HAP-1 (cell line): ENCODE data around the gene SUZ12.
"Not testable (repeated sequence)": the region's sequence is repeated elsewhere in the genome, so short reads cannot be mapped to it uniquely, and the experiment has no call there.

Experiments
- DNase-seq, 2 experiments: peaks; one replicate each; pipeline ENCODE4 v3.0.0-alpha.2; 2016 to 2020; ENCODE audit warnings: low spot score in 2 of 2
- H3K27me3 ChIP-seq: fragments of 250-450 bp; sonication (Bioruptor Pico); 2 replicates; pipeline ENCODE4 v1.5.1; 2020; ENCODE audit warnings: low read depth, mild to moderate bottlenecking, moderate library complexity
- H3K36me3 ChIP-seq: fragments of 250-450 bp; sonication (Bioruptor Pico); replicated peaks from 2 replicates; pipeline ENCODE4 v1.5.1; 2020; ENCODE audit warnings: mild to moderate bottlenecking
- H3K4me1 ChIP-seq: fragments of 250-450 bp; sonication (Bioruptor Pico); 2 replicates; pipeline ENCODE4 v1.5.1; 2020; ENCODE audit warnings: mild to moderate bottlenecking
- H3K4me3 ChIP-seq: fragments of 250-450 bp; sonication (Bioruptor Pico); 2 replicates; pipeline ENCODE4 v1.5.1; 2020; ENCODE audit warnings: mild to moderate bottlenecking, moderate library complexity
- H3K9me3 ChIP-seq: fragments of 250-450 bp; sonication (Bioruptor Pico); 2 replicates; pipeline ENCODE4 v1.5.1; 2020; ENCODE audit warnings: mild to moderate bottlenecking, moderate library complexity
- in situ Hi-C: fragments of 300-500 bp; cut with MboI; formaldehyde crosslinking; loops from 3 replicates; pipeline ENCODE4 v1.14.3; 2020; ENCODE audit warnings: low sequenced_read_pairs, inconsistent platforms, mixed read lengths

Gene SUZ12

GRCh38 chr17:31919802-31920525, 16.8 kb upstream of the SUZ12 start:
- no peaks in the 10 kb centered on the region for H3K27me3 ChIP-seq
- H3K9me3 ChIP-seq, result no peaks in the 10 kb centered on the region
- in situ Hi-C loops, result no loop called here
- no peak overlapping the region for H3K4me3 ChIP-seq
- peaks cover 21% of the 10 kb centered on the region for H3K4me1 ChIP-seq
- no peaks in the 10 kb centered on the region for H3K36me3 ChIP-seq
- no peak for DNase-seq

- no peak overlapping the region for H3K4me3 ChIP-seq
- no peaks in the 10 kb centered on the region for H3K27me3 ChIP-seq
- no peak for DNase-seq
- no peaks in the 10 kb centered on the region for H3K9me3 ChIP-seq
- in situ Hi-C loops, result no loop called here
- H3K4me1 ChIP-seq, result no peaks in the 10 kb centered on the region
- no peaks in the 10 kb centered on the region for H3K36me3 ChIP-seq
Measured at GRCh38 chr17:31926100-31926729, 10.6 kb upstream of the SUZ12 start.

- Histone ChIP-seq H3K4me3 (no peak overlapping the region), H3K27me3 (no peaks in the 10 kb centered on the region), H3K36me3 (no peaks in the 10 kb centered on the region), H3K9me3 (no peaks in the 10 kb centered on the region), H3K4me1 (peaks cover 8% of the 10 kb centered on the region)
- no peak for DNase-seq
- in situ Hi-C loops, result no loop called here
Measured at GRCh38 chr17:31931756-31932155, 5.1 kb upstream of the SUZ12 start.

GRCh38 chr17:31935512-31935911, 1.3 kb upstream of the SUZ12 start:
- Histone ChIP-seq H3K4me1 (peaks cover 8% of the 10 kb centered on the region), H3K36me3 (peaks cover 5% of the 10 kb centered on the region; the same call in 1 of the 2 replicates), H3K9me3 (no peaks in the 10 kb centered on the region), H3K4me3 (no peak overlapping the region), H3K27me3 (no peaks in the 10 kb centered on the region)
- in situ Hi-C loops, result no loop called here
- DNase-seq, result no peak

- H3K4me1 ChIP-seq, DNase-seq, H3K9me3 ChIP-seq, H3K27me3 ChIP-seq, H3K36me3 ChIP-seq, in situ Hi-C loops: not testable (repeated sequence)
- H3K4me3 ChIP-seq, result peak overlapping the region; percentile 46
Measured at GRCh38 chr17:31937926-31938641, 1.3 kb downstream of the SUZ12 start.

GRCh38 chr17:31941916-31942315, 5.1 kb downstream of the SUZ12 start:
- peaks cover 15% of the 10 kb centered on the region for H3K36me3 ChIP-seq
- in situ Hi-C loops, H3K9me3 ChIP-seq, H3K4me3 ChIP-seq, DNase-seq, H3K4me1 ChIP-seq, H3K27me3 ChIP-seq: not testable (repeated sequence)

GRCh38 chr17:31942396-31942795, 5.6 kb downstream of the SUZ12 start:
- H3K9me3 ChIP-seq, H3K4me3 ChIP-seq, H3K27me3 ChIP-seq, in situ Hi-C loops, H3K4me1 ChIP-seq, DNase-seq: not testable (repeated sequence)
- peaks cover 20% of the 10 kb centered on the region for H3K36me3 ChIP-seq

- H3K36me3 ChIP-seq, result peaks cover 50% of the 10 kb centered on the region
- H3K4me3 ChIP-seq, DNase-seq, in situ Hi-C loops, H3K9me3 ChIP-seq, H3K4me1 ChIP-seq, H3K27me3 ChIP-seq: not testable (repeated sequence)
Measured at GRCh38 chr17:31951953-31952352, 15.1 kb downstream of the SUZ12 start.

GRCh38 chr17:31964131-31964530, 27.3 kb downstream of the SUZ12 start:
- H3K9me3 ChIP-seq, H3K27me3 ChIP-seq, in situ Hi-C loops, H3K4me1 ChIP-seq, DNase-seq, H3K4me3 ChIP-seq: not testable (repeated sequence)
- H3K36me3 ChIP-seq, result peaks cover 51% of the 10 kb centered on the region

GRCh38 chr17:31967648-31968047, 30.8 kb downstream of the SUZ12 start:
- H3K36me3 ChIP-seq, result peaks cover 38% of the 10 kb centered on the region
- no peaks in the 10 kb centered on the region for H3K9me3 ChIP-seq
- DNase-seq, result no peak
- H3K4me3 ChIP-seq, result no peak overlapping the region
- no peaks in the 10 kb centered on the region for H3K27me3 ChIP-seq
- no peaks in the 10 kb centered on the region for H3K4me1 ChIP-seq
- in situ Hi-C loops, result no loop called here

- DNase-seq, H3K4me1 ChIP-seq, H3K4me3 ChIP-seq, in situ Hi-C loops, H3K9me3 ChIP-seq, H3K27me3 ChIP-seq: not testable (repeated sequence)
- peaks cover 35% of the 10 kb centered on the region for H3K36me3 ChIP-seq
Measured at GRCh38 chr17:31970416-31970815, 33.6 kb downstream of the SUZ12 start.

GRCh38 chr17:31974269-31975071, 37.7 kb downstream of the SUZ12 start:
- not testable (repeated sequence) for H3K9me3 ChIP-seq, DNase-seq, H3K4me1 ChIP-seq, H3K27me3 ChIP-seq, H3K4me3 ChIP-seq
- peaks cover 31% of the 10 kb centered on the region for H3K36me3 ChIP-seq
- in situ Hi-C loops, result loop anchor here (25.0 kb wide), 1 partner anchor 388 kb away; the partner anchor contains the start of gene ZNF207

- H3K4me1 ChIP-seq, H3K27me3 ChIP-seq, DNase-seq, H3K4me3 ChIP-seq, H3K9me3 ChIP-seq: not testable (repeated sequence)
- in situ Hi-C loops, result loop anchor here (25.0 kb wide), 1 partner anchor 387 kb away; the partner anchor contains the start of gene ZNF207
- H3K36me3 ChIP-seq, result peaks cover 31% of the 10 kb centered on the region
Measured at GRCh38 chr17:31975391-31975790, 38.6 kb downstream of the SUZ12 start.
